ENCODE data around the gene BACE2. TPM values are rescaled to one million over a fixed set of nuclear protein-coding genes. Genes with fewer than 3 reads are reported as not detected.

Gene BACE2
- total and polyA plus RNA-seq, 2 of the 4 experiments (the other 2 are of a cell fraction): 17.0 to 35.5 TPM

DNA sequence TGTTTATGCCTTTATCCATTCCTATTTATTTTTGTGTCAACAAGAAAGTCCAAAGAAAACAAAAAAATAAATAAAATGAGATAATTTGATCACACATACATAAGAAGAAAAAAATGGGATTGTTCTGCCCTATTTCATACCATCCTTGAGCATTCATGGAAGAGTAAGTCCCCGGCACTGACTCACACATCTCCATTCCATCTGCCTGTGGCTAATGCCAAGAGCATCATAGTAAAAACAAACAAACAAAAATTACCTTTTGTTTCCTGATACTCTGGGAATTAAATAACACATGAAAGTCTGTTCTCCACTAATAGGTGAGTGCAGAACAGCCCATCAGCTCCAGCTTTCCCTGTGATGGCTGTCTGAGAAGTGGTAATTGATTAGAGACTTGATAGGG is 48.1 kb upstream of the BACE2 start:
- ATAC-seq (ENCODE audit: low read depth) (no peak), DNase-seq (no peak)
- Histone ChIP-seq H3K4me1 (ENCODE audit: control insufficient read depth, insufficient read depth, low read length) (no peaks in the 10 kb centered on the region), H4K91ac (ENCODE audit: insufficient read depth, low read depth, low read length) (no peak overlapping the region), H3K23ac (ENCODE audit: low read depth, low read length) (no peak overlapping the region), H3K4ac (ENCODE audit: low read depth, low read length) (no peak overlapping the region), H3K4me2 (ENCODE audit: low read depth, low read length) (no peak overlapping the region), H3K9me1 (ENCODE audit: insufficient read depth, low read length) (no peaks in the 10 kb centered on the region), H3K14ac (replicated peaks; ENCODE audit: low read depth, low read length) (no peak overlapping the region), H2BK20ac (ENCODE audit: low read depth, low read length) (no peak overlapping the region), H2AK9ac (replicated peaks; ENCODE audit: low read depth, low read length, poor library complexity) (no peak overlapping the region), H3K79me1 (ENCODE audit: low read depth in 1 of 2, low read length in 2 of 2) (no peaks in the 10 kb centered on the region), H3K18ac (ENCODE audit: low read depth, low read length) (no peak overlapping the region), H3K36me3 (ENCODE audit: control insufficient read depth, insufficient read depth, low read length) (no peaks in the 10 kb centered on the region), H3K9me3 (ENCODE audit: control insufficient read depth, insufficient read depth, low read length) (no peaks in the 10 kb centered on the region), H2BK120ac (ENCODE audit: low read depth, low read length) (no peak overlapping the region), H4K5ac (ENCODE audit: low read depth, low read length) (no peak overlapping the region), H4K8ac (ENCODE audit: low read depth in 2 of 2, low read length in 2 of 2) (no peak overlapping the region), H3K56ac (ENCODE audit: extremely low read depth, insufficient read depth, low read length) (no peak overlapping the region), H2BK15ac (ENCODE audit: low read depth, low read length) (no peak overlapping the region), H3K27ac (ENCODE audit: insufficient read depth, low read length) (no peak overlapping the region), H2AFZ (replicated peaks; ENCODE audit: low read length, poor library complexity) (no peak overlapping the region), H4K20me1 (ENCODE audit: insufficient read depth, low read length) (no peaks in the 10 kb centered on the region), H3K4me3 (ENCODE audit: insufficient read depth, low read depth, low read length) (no peak overlapping the region), H3K9ac (ENCODE audit: low read depth, low read length) (no peak overlapping the region), H2AK5ac (ENCODE audit: low read depth, low read length) (no peak overlapping the region), H2BK5ac (ENCODE audit: low read depth, low read length, poor library complexity, severe bottlenecking) (no peak overlapping the region), H3K27me3 (ENCODE audit: control insufficient read depth, insufficient read depth, low read length) (peaks cover 1% of the 10 kb centered on the region)
- in situ Hi-C loops (cut with MboI; ENCODE audit: low sequenced_read_pairs): loop anchor here (10.0 kb wide), 1 partner anchor 335 kb away; no protein-coding TSS in a partner anchor
- ChIA-PET POLR2A (ENCODE audit: unreplicated experiment) (no interaction called here), CTCF (no interaction called here)
- no peak for TF ChIP-seq FOS (IDR thresholded peaks at IDR 0.05; ENCODE audit: low read depth, low read length)
- no peak for TF ChIP-seq CEBPB (IDR thresholded peaks at IDR 0.05; ENCODE audit: low read depth, low read length)
- TF ChIP-seq NFE2L2 (IDR thresholded peaks at IDR 0.05; ENCODE audit: low read depth, low read length): no peak
- no peak for TF ChIP-seq POLR2A (IDR thresholded peaks at IDR 0.05; ENCODE audit: low read depth, low read length)
- TF ChIP-seq, protein P1, sequence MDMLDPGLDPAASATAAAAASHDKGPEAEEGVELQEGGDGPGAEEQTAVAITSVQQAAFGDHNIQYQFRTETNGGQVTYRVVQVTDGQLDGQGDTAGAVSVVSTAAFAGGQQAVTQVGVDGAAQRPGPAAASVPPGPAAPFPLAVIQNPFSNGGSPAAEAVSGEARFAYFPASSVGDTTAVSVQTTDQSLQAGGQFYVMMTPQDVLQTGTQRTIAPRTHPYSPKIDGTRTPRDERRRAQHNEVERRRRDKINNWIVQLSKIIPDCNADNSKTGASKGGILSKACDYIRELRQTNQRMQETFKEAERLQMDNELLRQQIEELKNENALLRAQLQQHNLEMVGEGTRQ (IDR thresholded peaks at IDR 0.05; ENCODE audit: low read depth, low read length): no peak
- no peak for TF ChIP-seq RFX5 (IDR thresholded peaks at IDR 0.05; ENCODE audit: low read depth, low read length)
- TF ChIP-seq, protein P2, sequence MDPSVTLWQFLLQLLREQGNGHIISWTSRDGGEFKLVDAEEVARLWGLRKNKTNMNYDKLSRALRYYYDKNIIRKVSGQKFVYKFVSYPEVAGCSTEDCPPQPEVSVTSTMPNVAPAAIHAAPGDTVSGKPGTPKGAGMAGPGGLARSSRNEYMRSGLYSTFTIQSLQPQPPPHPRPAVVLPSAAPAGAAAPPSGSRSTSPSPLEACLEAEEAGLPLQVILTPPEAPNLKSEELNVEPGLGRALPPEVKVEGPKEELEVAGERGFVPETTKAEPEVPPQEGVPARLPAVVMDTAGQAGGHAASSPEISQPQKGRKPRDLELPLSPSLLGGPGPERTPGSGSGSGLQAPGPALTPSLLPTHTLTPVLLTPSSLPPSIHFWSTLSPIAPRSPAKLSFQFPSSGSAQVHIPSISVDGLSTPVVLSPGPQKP (IDR thresholded peaks at IDR 0.05; ENCODE audit: borderline replicate concordance, low read depth, low read length): no peak
- no peak for TF ChIP-seq RCOR1 (IDR thresholded peaks at IDR 0.05; ENCODE audit: insufficient replicate concordance, low read length)
- no peak for TF ChIP-seq MAFK (IDR thresholded peaks at IDR 0.05; ENCODE audit: low read depth, low read length)
- no peak for TF ChIP-seq SMC3 (IDR thresholded peaks at IDR 0.05; ENCODE audit: low read depth, low read length)
- TF ChIP-seq MAZ (IDR thresholded peaks at IDR 0.05; ENCODE audit: borderline replicate concordance, low read depth, low read length): no peak
- no peak for TF ChIP-seq MXI1 (IDR thresholded peaks at IDR 0.05; ENCODE audit: borderline replicate concordance, low read depth, low read length)
- no peak for TF ChIP-seq CHD1 (IDR thresholded peaks at IDR 0.05; ENCODE audit: low read depth, low read length)
- TF ChIP-seq CTCF (conservative IDR thresholded peaks at IDR 0.05; ENCODE audit: low read depth, low read length): no peak
- TF ChIP-seq BHLHE40 (IDR thresholded peaks at IDR 0.05; ENCODE audit: low read depth, low read length): no peak
- no peak for TF ChIP-seq RAD21 (IDR thresholded peaks at IDR 0.05; ENCODE audit: low read length)
- WGBS, 2 experiments (ENCODE audit: extremely low coverage in 2 of 2, insufficient read length in 1 of 2): no CpG with 5 or more reads among the region's 1 CpG
- no TSS peak for BruUV-seq (replicated peaks)
- intact Hi-C loops (cut with micrococcal nuclease): no loop called here
- dilution Hi-C loops (cut with HindIII; ENCODE audit: low sequenced_read_pairs, unreplicated experiment): no loop called here

All from IMR-90 (cell line).